Nephron progenitor cell (in vitro differentiated cells): ENCODE measurements around the gene ZNG1E.
"Not testable (repeated sequence)": the region's sequence is repeated elsewhere in the genome, so short reads cannot be mapped to it uniquely, and the experiment has no call there.

ENCODE experiments used
- DNase-seq: peaks from one replicate; pipeline ENCODE4 v3.0.0; 2021
- H3K27ac Mint-ChIP-seq: 2 replicates; pipeline ENCODE4 v1.8.0; 2021; ENCODE audit warnings: mild to moderate bottlenecking, moderate library complexity, mixed read lengths
- H3K27me3 Mint-ChIP-seq: 2 replicates; pipeline ENCODE4 v1.8.0; 2021; ENCODE audit warnings: mild to moderate bottlenecking, low read depth, mixed read lengths; ENCODE audit not compliant: poor library complexity
- H3K36me3 Mint-ChIP-seq: 2 replicates; pipeline ENCODE4 v1.8.0; 2021; ENCODE audit warnings: low read depth, mixed read lengths
- H3K4me1 Mint-ChIP-seq: 2 replicates; pipeline ENCODE4 v1.8.0; 2021; ENCODE audit warnings: mixed read lengths
- H3K4me3 Mint-ChIP-seq: 2 replicates; pipeline ENCODE4 v1.8.0; 2021; ENCODE audit warnings: mild to moderate bottlenecking, moderate library complexity, mixed read lengths
- H3K9me3 Mint-ChIP-seq: 2 replicates; pipeline ENCODE4 v1.8.0; 2021; ENCODE audit warnings: mild to moderate bottlenecking, moderate library complexity, mixed read lengths

ZNG1E gene

DNA sequence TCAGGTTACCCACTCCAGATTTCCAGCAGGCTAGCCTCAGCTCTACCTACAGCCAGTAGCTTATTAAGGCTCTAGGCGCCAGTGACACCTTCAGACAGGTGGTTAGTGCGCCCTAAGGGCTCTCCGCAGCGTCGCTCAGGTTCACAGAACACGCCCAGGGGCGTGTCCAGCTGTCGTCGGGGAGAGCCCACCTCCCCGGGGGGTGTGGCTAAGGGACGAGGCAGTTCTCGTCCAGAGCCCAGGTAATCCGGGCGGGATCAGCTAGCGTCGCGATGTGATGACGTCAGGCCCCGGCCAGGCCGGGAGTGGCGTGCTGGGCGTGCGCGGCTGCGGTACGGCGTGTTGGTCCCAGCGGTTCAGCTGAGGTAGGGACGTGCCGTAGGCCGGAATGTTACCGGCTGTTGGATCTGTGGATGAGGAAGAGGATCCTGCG is at the start of gene ZNG1E:
Gene ZNG1E (plus strand): TSS at position 340 of the 433 bp plus-strand sequence. CDS start 49 bp downstream, at position 389.
- DNase-seq = peak; percentile 47
- not testable (repeated sequence) for H3K27ac Mint-ChIP-seq, H3K27me3 Mint-ChIP-seq, H3K9me3 Mint-ChIP-seq, H3K4me1 Mint-ChIP-seq, H3K36me3 Mint-ChIP-seq
- H3K4me3 Mint-ChIP-seq = peak within 1 kb of the TSS; percentile 80

DNA sequence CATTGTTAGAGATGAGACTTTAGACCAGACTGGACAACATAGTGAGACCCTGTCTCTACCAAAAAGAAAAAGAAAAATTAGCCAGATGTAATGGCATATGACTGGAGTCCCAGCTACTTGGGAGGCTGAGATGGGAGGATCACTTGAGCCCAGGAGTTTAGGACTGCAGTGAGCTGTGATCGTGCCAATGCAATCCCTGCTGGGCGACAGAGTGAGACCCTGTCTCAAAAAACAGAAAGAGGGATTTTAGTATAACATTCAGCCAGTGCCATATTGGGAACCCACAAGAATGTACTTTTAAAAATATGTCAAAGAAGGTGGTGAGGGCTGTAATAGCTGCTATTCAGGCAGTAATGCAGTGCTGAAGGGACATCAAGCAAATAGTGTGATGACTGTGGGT is 2.1 kb upstream of the ZNG1E start:
- not testable (repeated sequence) for H3K4me3 Mint-ChIP-seq, H3K9me3 Mint-ChIP-seq

DNA sequence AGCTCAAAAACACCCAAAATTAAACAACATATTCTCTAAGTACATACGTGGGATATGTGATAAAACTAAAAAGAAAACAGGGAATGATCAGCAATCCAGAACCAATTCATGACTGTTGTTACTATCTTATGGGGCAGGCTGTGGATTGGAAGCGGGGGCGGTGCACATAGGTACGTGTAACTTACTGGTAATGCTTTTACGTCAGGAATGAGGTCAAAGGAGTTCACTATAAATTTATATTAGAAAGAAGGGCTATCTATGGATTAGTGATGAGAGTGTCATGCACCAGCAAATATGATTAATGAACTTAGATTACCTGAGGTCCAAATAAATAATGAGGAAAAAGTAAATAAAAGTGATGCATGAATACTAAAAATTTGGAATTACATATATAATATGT is 710 bp upstream of the ZNG1E start:
- not testable (repeated sequence) for H3K27ac Mint-ChIP-seq

More for the DNA sequence above, 2.1 kb upstream of the ZNG1E start:
- not testable (repeated sequence) for H3K27ac Mint-ChIP-seq, H3K4me1 Mint-ChIP-seq, DNase-seq, H3K27me3 Mint-ChIP-seq, H3K36me3 Mint-ChIP-seq

DNA sequence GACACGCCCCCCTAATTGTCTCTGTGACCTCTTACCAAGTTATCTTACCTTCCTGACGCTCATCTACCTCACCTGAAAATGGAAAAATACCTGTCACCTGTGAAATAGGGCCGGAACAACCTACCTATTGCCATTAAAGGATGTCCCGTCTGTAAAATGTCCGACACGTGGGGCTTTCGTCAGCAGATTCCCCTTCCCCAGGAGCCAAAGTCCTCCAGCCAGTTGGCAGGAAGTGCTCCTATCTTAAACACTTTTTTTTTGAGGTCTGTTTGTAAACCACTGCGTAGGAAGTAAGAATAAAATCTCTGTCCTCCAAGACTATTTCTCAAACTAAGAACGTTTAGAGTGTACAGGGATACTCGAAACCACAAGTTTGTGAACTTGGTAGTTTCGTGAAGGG is 661 bp downstream of the ZNG1E start:
- not testable (repeated sequence) for DNase-seq, H3K4me1 Mint-ChIP-seq, H3K36me3 Mint-ChIP-seq, H3K9me3 Mint-ChIP-seq, H3K27ac Mint-ChIP-seq, H3K27me3 Mint-ChIP-seq
- peak overlapping the region; percentile 79 for H3K4me3 Mint-ChIP-seq

More for the DNA sequence above, 710 bp upstream of the ZNG1E start:
- DNase-seq, H3K9me3 Mint-ChIP-seq, H3K36me3 Mint-ChIP-seq, H3K27me3 Mint-ChIP-seq, H3K4me1 Mint-ChIP-seq: not testable (repeated sequence)
- H3K4me3 Mint-ChIP-seq = peak overlapping the region; percentile 80

DNA sequence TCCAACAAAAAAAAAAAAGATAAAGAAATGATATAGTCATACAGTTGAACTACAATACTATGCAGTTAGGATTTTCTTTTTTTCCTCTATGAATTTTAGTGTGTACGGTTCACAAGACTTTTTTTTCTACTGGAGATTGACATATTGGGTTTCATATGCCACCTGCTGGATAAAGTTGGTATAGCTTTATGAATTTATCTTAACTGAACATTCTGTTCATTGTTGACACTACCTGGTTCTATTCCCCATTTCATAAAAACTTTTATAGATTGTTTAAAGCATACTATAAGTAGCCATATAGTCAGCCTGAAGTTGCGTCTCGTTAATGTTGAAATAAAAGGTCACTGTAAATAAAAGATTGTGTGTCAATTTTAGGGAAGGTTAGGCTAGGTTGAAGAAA is 2.8 kb downstream of the ZNG1E start:
- not testable (repeated sequence) for DNase-seq, H3K4me1 Mint-ChIP-seq, H3K36me3 Mint-ChIP-seq, H3K27ac Mint-ChIP-seq, H3K4me3 Mint-ChIP-seq, H3K27me3 Mint-ChIP-seq, H3K9me3 Mint-ChIP-seq

DNA sequence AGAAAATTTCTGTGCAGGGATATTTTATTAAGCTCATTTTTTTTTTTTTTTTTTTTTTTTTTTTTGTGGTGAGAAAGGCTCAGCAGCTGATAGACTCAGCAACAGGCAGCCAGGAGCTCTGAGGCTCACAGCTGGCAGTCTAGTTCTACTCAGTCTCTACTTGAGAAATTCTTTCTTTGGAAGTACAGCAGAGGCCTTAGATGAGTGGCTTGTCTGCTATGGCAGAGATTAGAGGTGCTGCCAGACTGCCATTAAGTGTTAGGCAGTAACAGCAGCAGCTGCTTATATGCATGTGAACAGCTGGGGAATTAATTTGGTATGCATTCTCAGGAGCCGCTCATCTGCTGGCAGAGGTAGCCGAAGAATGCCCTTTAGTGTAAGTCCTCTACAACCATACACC is 27.8 kb downstream of the ZNG1E start:
- H3K27ac Mint-ChIP-seq, H3K4me1 Mint-ChIP-seq, H3K36me3 Mint-ChIP-seq, H3K9me3 Mint-ChIP-seq, H3K27me3 Mint-ChIP-seq, H3K4me3 Mint-ChIP-seq, DNase-seq: not testable (repeated sequence)

DNA sequence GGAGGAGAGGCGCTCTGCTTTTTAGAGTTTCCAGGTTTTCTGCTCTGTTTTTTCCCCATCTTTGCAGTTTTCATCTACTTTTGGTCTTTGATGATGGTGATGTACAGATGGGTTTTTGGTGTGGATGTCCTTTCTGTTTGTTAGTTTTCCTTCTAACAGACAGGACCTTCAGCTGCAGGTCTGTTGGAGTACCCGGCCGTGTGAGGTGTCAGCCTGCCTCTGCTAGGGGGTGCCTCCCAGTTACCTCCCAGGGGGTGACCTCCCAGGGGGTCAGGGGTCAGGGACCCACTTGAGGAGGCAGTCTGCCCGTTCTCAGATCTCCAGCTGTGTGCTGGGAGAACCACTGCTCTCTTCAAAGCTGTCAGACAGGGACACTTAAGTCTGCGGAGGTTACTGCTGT is 38.7 kb downstream of the ZNG1E start:
- H3K4me1 Mint-ChIP-seq, DNase-seq, H3K4me3 Mint-ChIP-seq, H3K36me3 Mint-ChIP-seq, H3K27ac Mint-ChIP-seq, H3K9me3 Mint-ChIP-seq, H3K27me3 Mint-ChIP-seq: not testable (repeated sequence)

DNA sequence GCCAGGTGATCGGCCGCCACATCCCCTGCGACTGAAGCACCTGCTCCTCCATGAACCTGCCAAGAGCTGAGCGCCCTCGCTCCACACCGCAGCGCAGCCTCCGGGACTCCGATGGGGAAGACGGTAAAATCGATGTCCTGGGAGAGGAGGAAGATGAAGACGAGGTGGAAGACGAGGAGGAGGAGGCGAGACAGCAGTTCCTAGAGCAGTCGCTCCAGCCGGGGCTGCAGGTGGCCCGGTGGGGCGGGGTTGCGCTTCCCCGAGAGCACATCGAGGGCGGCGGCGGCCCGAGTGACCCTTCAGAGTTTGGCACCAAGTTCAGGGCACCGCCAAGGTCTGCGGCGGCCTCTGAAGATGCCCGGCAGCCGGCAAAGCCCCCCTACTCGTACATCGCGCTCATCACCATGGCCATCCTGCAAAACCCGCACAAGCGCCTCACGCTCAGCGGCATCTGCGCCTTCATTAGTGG is 61.4 kb downstream of the ZNG1E start, which contains the start of gene FOXD4L4:
Gene FOXD4L4 (plus strand): TSS at position 51 of the 469 bp plus-strand sequence. CDS start 0 bp downstream, at position 51.
- H3K4me1 Mint-ChIP-seq, H3K27ac Mint-ChIP-seq, H3K4me3 Mint-ChIP-seq, H3K9me3 Mint-ChIP-seq, H3K36me3 Mint-ChIP-seq: not testable (repeated sequence)
- peak; percentile 1 for DNase-seq
- peaks cover 27% of the 10 kb centered on the region for H3K27me3 Mint-ChIP-seq

DNA sequence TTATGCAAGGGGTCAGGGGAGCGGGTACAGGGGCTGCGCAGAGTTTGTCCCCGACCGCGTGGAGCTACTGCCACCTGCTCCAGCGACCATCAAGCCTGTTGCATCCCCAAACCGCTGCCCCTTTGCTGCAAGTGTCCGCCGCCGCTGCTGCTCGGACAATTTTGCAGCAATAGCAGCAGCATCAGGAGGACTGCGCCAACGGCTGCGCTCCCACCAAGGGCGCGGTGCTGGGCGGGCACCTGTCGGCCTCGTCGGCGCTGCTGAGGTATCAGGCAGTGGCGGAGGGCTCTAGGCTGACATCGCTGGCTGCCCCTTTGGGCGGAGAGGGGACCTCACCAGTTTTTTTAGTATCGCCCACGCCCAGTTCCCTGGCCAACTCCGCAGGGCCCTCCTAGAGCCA is 62.4 kb downstream of the ZNG1E start:
- H3K4me1 Mint-ChIP-seq, H3K27ac Mint-ChIP-seq, H3K4me3 Mint-ChIP-seq, DNase-seq, H3K36me3 Mint-ChIP-seq, H3K9me3 Mint-ChIP-seq: not testable (repeated sequence)
- H3K27me3 Mint-ChIP-seq = peaks cover 27% of the 10 kb centered on the region
